Measurements from ENCODE around the gene SRR.
"Not testable (repeated sequence)": the region's sequence is repeated elsewhere in the genome, so short reads cannot be mapped to it uniquely, and the experiment has no call there.

The SRR gene

GRCh38 chr17:2303204-2304188 is at the start of gene SRR, which contains the start of gene SMG6:
SRR (plus strand) TSS chr17:2303950; CDS start chr17:2315561, 11,611 bp downstream.
SMG6 (minus strand) TSS chr17:2303785; CDS start chr17:2303720, 65 bp downstream.
- peak; percentile 96 for DNase-seq (ENCODE audit: low read depth in 2 of 2)

- not testable (repeated sequence) for DNase-seq (ENCODE audit: low read depth in 2 of 2)
Observed at GRCh38 chr17:2258830-2259229, 44.9 kb upstream of the SRR start.

GRCh38 chr17:2259769-2260536 is 43.8 kb upstream of the SRR start:
- DNase-seq (ENCODE audit: low read depth in 2 of 2): peak in 1 of 2 donors; percentile 33

GRCh38 chr17:2262135-2262587 is 41.6 kb upstream of the SRR start:
- no peak for DNase-seq (ENCODE audit: low read depth in 2 of 2)

- DNase-seq (ENCODE audit: low read depth in 2 of 2): no peak
Observed at GRCh38 chr17:2263183-2264066, 40.3 kb upstream of the SRR start.

- no peak for DNase-seq (ENCODE audit: low read depth in 2 of 2)
Observed at GRCh38 chr17:2264067-2264860, 39.5 kb upstream of the SRR start.

GRCh38 chr17:2265166-2265565 is 38.6 kb upstream of the SRR start:
- DNase-seq (ENCODE audit: low read depth in 2 of 2): not testable (repeated sequence)

GRCh38 chr17:2266045-2266864 is 37.5 kb upstream of the SRR start:
- DNase-seq (ENCODE audit: low read depth in 2 of 2): peak; percentile 48 to 77

- no peak for DNase-seq (ENCODE audit: low read depth in 2 of 2)
Observed at GRCh38 chr17:2266865-2267228, 36.9 kb upstream of the SRR start.

GRCh38 chr17:2267354-2267753 is 36.4 kb upstream of the SRR start:
- no peak for DNase-seq (ENCODE audit: low read depth in 2 of 2)

- no peak for DNase-seq (ENCODE audit: low read depth in 2 of 2)
Observed at GRCh38 chr17:2271985-2272702, 31.6 kb upstream of the SRR start.

GRCh38 chr17:2274414-2274813 is 29.3 kb upstream of the SRR start:
- DNase-seq (ENCODE audit: low read depth in 2 of 2): no peak

- DNase-seq (ENCODE audit: low read depth in 2 of 2): no peak
Observed at GRCh38 chr17:2275722-2276121, 28.0 kb upstream of the SRR start.

- no peak for DNase-seq (ENCODE audit: low read depth in 2 of 2)
Observed at GRCh38 chr17:2277429-2278170, 26.1 kb upstream of the SRR start.

- no peak for DNase-seq (ENCODE audit: low read depth in 2 of 2)
Observed at GRCh38 chr17:2279707-2280106, 24.0 kb upstream of the SRR start.

GRCh38 chr17:2282297-2282873 is 21.4 kb upstream of the SRR start:
- no peak for DNase-seq (ENCODE audit: low read depth in 2 of 2)

- DNase-seq (ENCODE audit: low read depth in 2 of 2): no peak
Observed at GRCh38 chr17:2283302-2283701, 20.4 kb upstream of the SRR start.

GRCh38 chr17:2289878-2290478 is 13.8 kb upstream of the SRR start:
- no peak for DNase-seq (ENCODE audit: low read depth in 2 of 2)

Data from stimulated activated CD4-positive, alpha-beta T cell treated with anti-CD3 and anti-CD28 coated beads, Interleukin-1b, Interleukin-23, amount 100 ng/mL, for 4 hours (primary cell).